LNCaP clone FGC (cell line): ENCODE results near the gene NUDT16.

ENCODE experiments used
- DNase-seq: peaks from one replicate; pipeline ENCODE4 v3.0.0-alpha.2; 2011; ENCODE audit warnings: low read depth
- H3K4me3 ChIP-seq: 2 replicates; pipeline ENCODE4 v1.5.1; 2011; ENCODE audit warnings: mild to moderate bottlenecking, low read depth, low read length, control low read depth
- TF ChIP-seq, protein P1 (sequence below): IDR thresholded peaks from 2 replicates; pipeline ENCODE4 v1.5.1; 2012; ENCODE audit warnings: mild to moderate bottlenecking; ENCODE audit not compliant: control insufficient read depth, insufficient read depth; ENCODE audit errors: extremely low read depth

The NUDT16 gene

DNA sequence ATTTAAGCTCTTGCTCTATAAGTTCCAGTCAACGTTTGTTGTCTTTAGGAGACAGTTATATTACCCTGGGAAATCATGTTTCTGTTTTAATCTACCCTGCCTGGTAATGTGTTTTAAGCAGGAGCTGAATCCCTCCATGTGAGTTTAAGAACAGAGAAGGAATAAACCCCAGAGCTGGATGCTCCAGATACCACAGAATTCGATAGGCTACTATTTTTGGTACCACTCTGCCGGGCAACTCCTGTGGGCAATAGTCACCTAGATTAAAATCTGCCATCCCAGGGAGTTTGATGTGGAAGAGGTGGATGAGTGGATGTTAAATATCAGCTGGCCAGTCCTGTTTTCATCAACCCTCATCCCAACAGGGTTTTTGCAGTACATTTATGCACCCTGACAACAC, 20.4 kb downstream of the NUDT16 start:
- DNase-seq, result no peak
- TF ChIP-seq, protein P1, sequence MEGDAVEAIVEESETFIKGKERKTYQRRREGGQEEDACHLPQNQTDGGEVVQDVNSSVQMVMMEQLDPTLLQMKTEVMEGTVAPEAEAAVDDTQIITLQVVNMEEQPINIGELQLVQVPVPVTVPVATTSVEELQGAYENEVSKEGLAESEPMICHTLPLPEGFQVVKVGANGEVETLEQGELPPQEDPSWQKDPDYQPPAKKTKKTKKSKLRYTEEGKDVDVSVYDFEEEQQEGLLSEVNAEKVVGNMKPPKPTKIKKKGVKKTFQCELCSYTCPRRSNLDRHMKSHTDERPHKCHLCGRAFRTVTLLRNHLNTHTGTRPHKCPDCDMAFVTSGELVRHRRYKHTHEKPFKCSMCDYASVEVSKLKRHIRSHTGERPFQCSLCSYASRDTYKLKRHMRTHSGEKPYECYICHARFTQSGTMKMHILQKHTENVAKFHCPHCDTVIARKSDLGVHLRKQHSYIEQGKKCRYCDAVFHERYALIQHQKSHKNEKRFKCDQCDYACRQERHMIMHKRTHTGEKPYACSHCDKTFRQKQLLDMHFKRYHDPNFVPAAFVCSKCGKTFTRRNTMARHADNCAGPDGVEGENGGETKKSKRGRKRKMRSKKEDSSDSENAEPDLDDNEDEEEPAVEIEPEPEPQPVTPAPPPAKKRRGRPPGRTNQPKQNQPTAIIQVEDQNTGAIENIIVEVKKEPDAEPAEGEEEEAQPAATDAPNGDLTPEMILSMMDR, result no peak
- H3K4me3 ChIP-seq, result no peak overlapping the region

DNA sequence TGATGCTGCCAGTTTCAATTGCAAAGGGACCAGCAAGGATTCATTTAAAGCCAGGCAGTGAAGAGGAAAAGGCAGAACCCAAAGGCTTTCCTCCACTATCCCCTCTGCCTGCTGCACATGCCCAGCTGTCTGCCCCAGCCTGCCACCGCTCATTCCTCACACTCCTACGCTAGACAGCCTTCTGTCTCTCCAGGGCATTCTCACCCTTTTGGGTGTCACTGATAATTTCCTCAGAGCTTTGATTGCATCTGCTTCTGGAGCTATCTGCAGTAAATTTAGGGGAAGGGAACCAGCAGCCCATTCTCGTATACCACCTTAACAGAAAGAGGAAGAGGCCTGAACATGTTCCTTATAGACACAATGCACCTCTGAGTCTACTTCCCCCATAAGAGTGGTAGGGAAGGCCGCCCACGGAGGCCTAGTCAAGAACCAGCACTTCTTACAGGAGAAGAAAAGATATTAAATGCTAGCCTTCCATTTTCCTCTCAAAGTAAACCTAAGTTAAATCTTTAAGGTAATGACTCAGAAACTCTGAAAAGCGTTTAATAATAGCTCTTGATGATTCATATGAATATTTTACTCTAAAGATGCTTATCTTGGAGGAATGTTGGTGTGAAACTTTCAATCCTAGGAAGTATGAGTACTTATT, 20.9 kb downstream of the NUDT16 start:
- TF ChIP-seq, protein P1, result no peak
- DNase-seq, result no peak
- no peak overlapping the region for H3K4me3 ChIP-seq

DNA sequence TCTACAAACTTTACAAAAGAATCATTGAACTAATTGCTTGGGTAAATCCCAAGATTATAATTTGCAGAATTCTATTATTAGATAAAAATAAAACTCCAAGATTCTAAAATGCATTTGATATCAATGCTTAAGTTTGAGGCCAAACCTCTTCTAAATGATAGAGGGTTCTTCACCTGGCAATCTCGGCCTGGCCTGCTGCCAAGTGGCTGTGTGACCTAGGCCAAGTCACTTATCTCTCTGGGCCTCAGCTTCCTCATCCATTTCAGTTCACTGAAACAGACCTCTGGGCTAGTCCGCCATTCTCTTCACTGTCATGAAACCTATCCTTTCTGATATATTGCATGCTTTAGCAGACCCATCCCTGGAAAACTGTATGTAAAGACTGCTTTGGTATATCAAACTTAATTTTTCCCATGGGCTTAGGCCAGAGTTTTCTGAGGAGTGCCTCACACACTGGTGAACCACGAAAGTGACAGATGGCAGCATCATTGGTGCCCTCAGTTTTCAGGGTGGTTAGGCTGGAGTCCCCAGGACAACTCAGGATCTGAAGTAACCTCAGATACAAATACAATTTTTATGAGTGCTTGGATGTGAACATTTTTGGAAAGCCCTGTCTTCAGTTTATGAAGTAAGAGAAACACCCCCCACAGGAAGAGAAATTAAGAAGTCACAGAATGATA, 21.8 kb downstream of the NUDT16 start:
- DNase-seq, result no peak
- H3K4me3 ChIP-seq, result no peak overlapping the region

DNA sequence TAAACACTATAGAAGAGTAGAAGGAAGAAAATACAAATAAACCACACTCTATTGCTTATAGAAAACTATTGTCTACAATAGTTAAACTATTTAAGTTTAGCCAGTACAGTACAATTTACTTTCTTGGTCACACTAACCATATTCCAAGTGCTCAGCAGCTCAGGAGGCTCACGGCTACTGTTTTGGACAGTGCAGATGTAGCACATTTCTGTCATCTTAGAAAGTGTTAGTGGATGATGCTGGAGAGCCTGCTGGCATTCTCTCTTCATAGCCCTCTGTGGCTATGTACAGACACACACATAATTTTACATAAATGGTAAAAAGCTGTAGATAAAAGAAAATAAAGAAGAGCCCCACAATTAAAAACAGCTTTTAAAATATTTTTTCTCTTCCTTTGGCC, 23.8 kb downstream of the NUDT16 start:
- TF ChIP-seq, protein P1, result no peak
- DNase-seq, result no peak
- no peak overlapping the region for H3K4me3 ChIP-seq

More for the DNA sequence above, 21.8 kb downstream of the NUDT16 start:
- TF ChIP-seq, protein P1, result no peak

DNA sequence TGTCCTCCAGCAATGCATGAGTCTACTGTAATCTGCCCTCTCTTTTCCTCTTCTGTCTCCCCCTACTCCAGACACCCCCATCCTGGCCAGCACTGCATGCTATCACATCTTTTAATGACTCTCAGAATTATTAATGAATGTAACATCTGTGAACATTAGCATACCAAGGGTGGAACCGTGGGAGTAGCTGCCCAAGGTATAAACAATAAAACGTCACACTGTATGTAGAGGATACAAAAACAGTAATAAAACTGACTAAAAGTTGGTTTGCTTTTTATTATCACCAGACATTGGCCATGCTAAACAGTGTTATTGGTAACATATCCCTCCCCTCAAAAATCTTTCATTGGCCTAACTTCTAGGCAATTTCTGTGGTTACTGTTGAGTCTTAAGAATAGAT, 24.7 kb downstream of the NUDT16 start:
- DNase-seq, result no peak

DNA sequence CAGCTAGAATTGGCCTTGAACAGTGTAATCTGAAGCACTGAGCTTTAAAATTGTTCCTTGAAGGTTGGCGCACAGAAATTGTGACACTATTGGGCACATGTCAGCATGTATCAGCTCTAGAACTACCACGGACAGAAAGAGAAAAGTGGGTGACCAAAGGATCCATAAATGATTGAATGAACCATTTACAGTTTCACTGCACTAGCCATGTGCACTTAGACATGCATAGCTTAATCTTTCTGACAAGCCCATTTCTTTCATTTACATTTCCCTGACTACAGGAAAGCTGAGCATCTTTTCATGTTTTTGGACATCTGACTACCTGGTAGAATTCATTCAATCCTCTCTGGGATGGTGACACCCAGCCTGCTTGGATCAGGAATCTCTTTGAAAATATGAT, 36.2 kb downstream of the NUDT16 start:
- TF ChIP-seq, protein P1, result no peak
- DNase-seq, result no peak

More for the DNA sequence above, 24.7 kb downstream of the NUDT16 start:
- no peak overlapping the region for H3K4me3 ChIP-seq
- TF ChIP-seq, protein P1, result no peak

More for the DNA sequence above, 36.2 kb downstream of the NUDT16 start:
- H3K4me3 ChIP-seq, result no peak overlapping the region
